DND-41 (cell line): ENCODE results near the gene PRKCA.

ENCODE experiments used
- ATAC-seq: fragments of 200-7000 bp; cut with Tn5 transposase; 3 replicates; pipeline ENCODE4 v1.9.1; 2021; ENCODE audit warnings: low read depth; ENCODE audit not compliant: insufficient read depth
- DNase-seq: peaks from one replicate; pipeline ENCODE4 v3.0.0-alpha.2; 2020
- H2AFZ ChIP-seq: 2 replicates; pipeline ENCODE4 v1.6.0; 2012; ENCODE audit warnings: low read depth, low read length
- H3K27ac ChIP-seq: 2 replicates; pipeline ENCODE4 v1.5.1; 2012; ENCODE audit warnings: low read length, inconsistent platforms
- H3K27me3 ChIP-seq: fragments of 200-600 bp; sonication (generic); 2 replicates; pipeline ENCODE4 v1.6.0; 2012; ENCODE audit warnings: low read length, mild to moderate bottlenecking, inconsistent platforms; ENCODE audit not compliant: insufficient read depth, poor library complexity
- H3K36me3 ChIP-seq: 2 replicates; pipeline ENCODE4 v1.5.1; 2012; ENCODE audit warnings: low read length, inconsistent platforms; ENCODE audit not compliant: insufficient read depth
- H3K4me1 ChIP-seq: 2 replicates; pipeline ENCODE4 v1.5.1; 2012; ENCODE audit warnings: mild to moderate bottlenecking, low read length; ENCODE audit not compliant: insufficient read depth
- H3K4me2 ChIP-seq: 2 replicates; pipeline ENCODE4 v1.6.0; 2012; ENCODE audit warnings: mild to moderate bottlenecking, moderate library complexity, low read length, inconsistent platforms; ENCODE audit not compliant: insufficient read depth
- H3K4me3 ChIP-seq, 2 experiments: fragments of 200-600 bp in 1 of 2; shearing (Covaris generic) in 1 of 2; 2 replicates each; pipeline ENCODE4 v1.5.1; 2012 to 2016; ENCODE audit warnings: inconsistent platforms in 2 of 2, low read length in 2 of 2, mild to moderate bottlenecking in 2 of 2, low read depth in 1 of 2, moderate library complexity in 1 of 2
- H3K79me2 ChIP-seq: 2 replicates; pipeline ENCODE4 v1.6.0; 2012; ENCODE audit warnings: low read length, inconsistent platforms; ENCODE audit not compliant: insufficient read depth
- H3K9ac ChIP-seq: 2 replicates; pipeline ENCODE4 v1.6.0; 2012; ENCODE audit warnings: low read depth, mild to moderate bottlenecking, inconsistent platforms, low read length, moderate library complexity
- H3K9me3 ChIP-seq: 2 replicates; pipeline ENCODE4 v1.5.1; 2012; ENCODE audit warnings: low read length, moderate library complexity, mild to moderate bottlenecking, inconsistent platforms; ENCODE audit not compliant: insufficient read depth, severe bottlenecking
- H4K20me1 ChIP-seq: 2 replicates; pipeline ENCODE4 v1.6.0; 2012; ENCODE audit warnings: low read length; ENCODE audit not compliant: insufficient read depth
- EZH2 ChIP-seq: IDR thresholded peaks from 3 replicates; pipeline ENCODE4 v1.6.1; 2012; ENCODE audit warnings: borderline replicate concordance, low read depth, mild to moderate bottlenecking, moderate library complexity, low read length, inconsistent platforms; ENCODE audit not compliant: severe bottlenecking
- TF ChIP-seq, protein P1 (sequence below): IDR thresholded peaks from 2 replicates; pipeline ENCODE4 v1.5.1; 2012; ENCODE audit warnings: borderline replicate concordance, low read length, moderate library complexity, mild to moderate bottlenecking; ENCODE audit not compliant: poor library complexity, severe bottlenecking; ENCODE audit errors: extremely low read depth

PRKCA gene

DNA sequence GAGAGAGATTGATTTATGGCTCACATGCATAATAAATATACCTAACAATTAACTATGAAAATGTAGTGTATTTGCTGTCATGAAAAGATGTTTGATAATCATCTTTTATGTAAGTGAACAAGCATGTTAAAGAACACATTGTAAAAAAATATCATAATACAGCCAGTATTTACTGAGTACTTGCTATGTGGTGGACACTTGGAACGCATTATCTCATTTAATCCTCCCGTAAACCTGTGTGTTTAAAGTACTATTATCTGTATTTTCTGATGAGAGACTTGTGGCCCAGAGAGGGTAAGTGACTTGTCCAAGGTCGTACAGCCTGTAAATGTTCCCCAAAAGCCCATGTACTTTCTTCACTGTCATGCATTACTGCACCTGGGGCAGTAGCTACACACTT is 70.7 kb downstream of the PRKCA start:
- Histone ChIP-seq H3K79me2 (peaks cover 49% of the 10 kb centered on the region), H3K27ac (no peak overlapping the region), H3K36me3 (no peaks in the 10 kb centered on the region), H3K4me3 (no peak overlapping the region), H3K9ac (no peak overlapping the region), H3K27me3 (no peaks in the 10 kb centered on the region), H3K4me2 (no peak overlapping the region), H3K9me3 (no peaks in the 10 kb centered on the region), H4K20me1 (peaks cover 4% of the 10 kb centered on the region; the same call in 1 of the 2 replicates), H2AFZ (no peak overlapping the region), H3K4me1 (peaks cover 23% of the 10 kb centered on the region)
- DNase-seq (no peak), ATAC-seq (no peak)
- TF ChIP-seq EZH2 = no peak
- TF ChIP-seq, protein P1, sequence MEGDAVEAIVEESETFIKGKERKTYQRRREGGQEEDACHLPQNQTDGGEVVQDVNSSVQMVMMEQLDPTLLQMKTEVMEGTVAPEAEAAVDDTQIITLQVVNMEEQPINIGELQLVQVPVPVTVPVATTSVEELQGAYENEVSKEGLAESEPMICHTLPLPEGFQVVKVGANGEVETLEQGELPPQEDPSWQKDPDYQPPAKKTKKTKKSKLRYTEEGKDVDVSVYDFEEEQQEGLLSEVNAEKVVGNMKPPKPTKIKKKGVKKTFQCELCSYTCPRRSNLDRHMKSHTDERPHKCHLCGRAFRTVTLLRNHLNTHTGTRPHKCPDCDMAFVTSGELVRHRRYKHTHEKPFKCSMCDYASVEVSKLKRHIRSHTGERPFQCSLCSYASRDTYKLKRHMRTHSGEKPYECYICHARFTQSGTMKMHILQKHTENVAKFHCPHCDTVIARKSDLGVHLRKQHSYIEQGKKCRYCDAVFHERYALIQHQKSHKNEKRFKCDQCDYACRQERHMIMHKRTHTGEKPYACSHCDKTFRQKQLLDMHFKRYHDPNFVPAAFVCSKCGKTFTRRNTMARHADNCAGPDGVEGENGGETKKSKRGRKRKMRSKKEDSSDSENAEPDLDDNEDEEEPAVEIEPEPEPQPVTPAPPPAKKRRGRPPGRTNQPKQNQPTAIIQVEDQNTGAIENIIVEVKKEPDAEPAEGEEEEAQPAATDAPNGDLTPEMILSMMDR = no peak

DNA sequence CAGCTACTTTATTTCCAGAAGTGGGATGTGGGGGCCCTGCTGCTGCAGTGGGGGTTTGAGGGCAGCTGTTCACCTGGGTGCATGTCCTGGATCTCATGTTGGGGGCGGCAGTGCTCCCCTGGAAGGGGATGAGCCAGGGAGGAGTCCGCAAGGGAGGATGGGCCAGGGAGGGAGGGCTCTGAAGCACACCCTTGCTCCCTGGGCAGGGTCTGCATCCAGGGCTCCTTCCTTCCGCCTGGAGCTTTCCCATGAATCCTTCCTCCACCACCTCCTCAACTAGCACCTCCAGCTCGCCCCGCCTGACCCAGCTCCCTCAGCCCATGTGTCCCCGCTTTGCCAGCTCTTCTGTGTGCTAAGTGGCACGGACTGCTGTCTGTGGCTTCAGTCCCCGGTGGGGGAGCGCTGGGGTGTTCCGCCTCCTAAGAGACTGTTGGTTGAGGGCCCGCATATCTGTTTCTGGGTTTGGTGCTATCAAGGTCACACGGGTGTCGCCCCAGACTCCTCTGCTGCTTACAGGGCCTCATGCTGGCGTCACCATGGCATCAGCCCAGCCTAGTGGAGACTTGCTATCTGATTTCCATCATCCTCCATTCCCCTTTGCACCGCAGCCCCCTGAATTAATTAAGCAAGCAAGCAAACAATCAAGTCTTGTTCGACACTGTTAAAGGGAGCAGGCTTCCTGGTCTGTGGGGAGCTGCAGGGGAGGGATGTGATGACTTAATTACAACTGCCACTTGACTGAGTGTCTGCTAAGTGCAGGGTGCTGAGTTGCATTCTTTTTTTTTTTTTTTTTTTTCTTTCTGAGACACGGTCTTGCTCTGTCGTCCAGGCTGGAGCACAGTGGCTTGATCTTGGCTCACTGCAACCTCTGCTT is 71.8 kb downstream of the PRKCA start:
- H3K4me1 ChIP-seq = peaks cover 23% of the 10 kb centered on the region
- ATAC-seq (peak; percentile 93), DNase-seq (peak; percentile 77)
- peak overlapping the region in 1 of 2 experiments; percentile 46; a peak in 2 of 4 replicates for H3K4me3 ChIP-seq
- H3K36me3 ChIP-seq = no peaks in the 10 kb centered on the region
- H3K9ac ChIP-seq = peak overlapping the region; percentile 47
- TF ChIP-seq EZH2 = no peak
- TF ChIP-seq, protein P1 = peak; percentile 13
- peaks cover 51% of the 10 kb centered on the region for H3K79me2 ChIP-seq
- peak overlapping the region; percentile 73 for H3K27ac ChIP-seq
- H4K20me1 ChIP-seq = peaks cover 4% of the 10 kb centered on the region; the same call in 1 of the 2 replicates
- peak overlapping the region; percentile 40 for H2AFZ ChIP-seq
- no peaks in the 10 kb centered on the region for H3K27me3 ChIP-seq
- peak overlapping the region; percentile 60 for H3K4me2 ChIP-seq
- no peaks in the 10 kb centered on the region for H3K9me3 ChIP-seq

GRCh38 chr17:66375121-66375520 is 72.7 kb downstream of the PRKCA start:
- no peak for DNase-seq
- Histone ChIP-seq H3K9me3 (no peaks in the 10 kb centered on the region), H3K4me3 (peak overlapping the region in 1 of 2 experiments; percentile 46; a peak in 2 of 4 replicates), H2AFZ (no peak overlapping the region), H3K9ac (peak overlapping the region; percentile 47), H4K20me1 (no peaks in the 10 kb centered on the region; the same call in 1 of the 2 replicates), H3K27ac (peak overlapping the region; percentile 73), H3K4me1 (peaks cover 23% of the 10 kb centered on the region), H3K27me3 (no peaks in the 10 kb centered on the region), H3K79me2 (peaks cover 52% of the 10 kb centered on the region), H3K36me3 (no peaks in the 10 kb centered on the region), H3K4me2 (peak overlapping the region; percentile 60)
- no peak for ATAC-seq
- TF ChIP-seq, protein P1 = no peak
- no peak for TF ChIP-seq EZH2
